BLaER1 (cell line): ENCODE data around the gene EIF5A.

Source experiments
- H3K27ac ChIP-seq: shearing (Covaris generic); formaldehyde crosslinking; 2 replicates; pipeline ENCODE4 v1.8.1; 2022
- H3K27me3 ChIP-seq: shearing (Covaris generic); formaldehyde crosslinking; 2 replicates; pipeline ENCODE4 v1.8.1; 2022
- H3K36me3 ChIP-seq: shearing (Covaris generic); formaldehyde crosslinking; 2 replicates; pipeline ENCODE4 v1.8.1; 2022
- H3K4me1 ChIP-seq: shearing (Covaris generic); formaldehyde crosslinking; 2 replicates; pipeline ENCODE4 v1.8.1; 2022
- H3K4me2 ChIP-seq: shearing (Covaris generic); formaldehyde crosslinking; 2 replicates; pipeline ENCODE4 v1.8.1; 2022
- H3K4me3 ChIP-seq: shearing (Covaris generic); formaldehyde crosslinking; 2 replicates; pipeline ENCODE4 v1.8.1; 2022
- H3K9ac ChIP-seq: shearing (Covaris generic); formaldehyde crosslinking; 2 replicates; pipeline ENCODE4 v1.8.1; 2022
- H3K9me3 ChIP-seq: shearing (Covaris generic); formaldehyde crosslinking; 2 replicates; pipeline ENCODE4 v1.8.1; 2022
- H4K20me1 ChIP-seq: shearing (Covaris generic); formaldehyde crosslinking; 2 replicates; pipeline ENCODE4 v1.8.1; 2022
- Cebpa-rat ChIP-seq: shearing (Covaris generic); IDR thresholded peaks from 2 replicates; pipeline ENCODE4 v1.8.1; 2022

EIF5A gene

DNA sequence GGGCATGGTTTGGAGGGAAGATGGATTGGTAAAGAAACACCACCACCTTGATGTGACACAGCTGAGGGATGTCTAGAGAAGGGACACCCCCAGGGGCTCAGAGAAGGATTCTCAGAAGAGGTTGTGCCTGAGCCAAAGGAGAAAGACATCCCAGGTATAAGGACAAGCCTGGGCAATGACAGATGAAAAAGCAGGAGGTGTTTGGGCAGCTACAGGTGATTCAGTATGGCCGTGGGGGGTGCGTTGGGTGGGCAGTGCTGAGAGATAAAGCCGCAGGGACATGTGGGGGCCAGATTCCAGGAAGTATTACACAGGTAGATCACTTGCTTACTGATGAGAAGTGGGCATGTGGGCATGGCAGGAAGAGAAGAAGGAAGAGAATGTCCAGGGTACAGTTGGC is 54.5 kb downstream of the EIF5A start:
- no peaks in the 10 kb centered on the region for H3K4me1 ChIP-seq
- no peak for TF ChIP-seq Cebpa-rat
- no peak overlapping the region for H3K27ac ChIP-seq
- H3K9me3 ChIP-seq, result no peaks in the 10 kb centered on the region
- no peaks in the 10 kb centered on the region for H3K27me3 ChIP-seq
- no peak overlapping the region for H3K4me2 ChIP-seq
- H3K36me3 ChIP-seq, result no peaks in the 10 kb centered on the region
- H3K4me3 ChIP-seq, result no peak overlapping the region
- no peaks in the 10 kb centered on the region for H4K20me1 ChIP-seq
- H3K9ac ChIP-seq, result no peak overlapping the region
